Glutamatergic neuron (in vitro differentiated cells): Measurements from ENCODE around the gene SPTB. TPM values are rescaled to one million over a fixed set of nuclear protein-coding genes. Genes with fewer than 3 reads are reported as not detected.

Experiments
- DNase-seq: peaks from one replicate; pipeline ENCODE4 v3.0.0; 2022
- H3K27ac Mint-ChIP-seq: one replicate; pipeline ENCODE4 v1.8.0; 2020; ENCODE audit warnings: mild to moderate bottlenecking, mixed read lengths, inconsistent platforms; ENCODE audit not compliant: unreplicated experiment
- H3K27me3 Mint-ChIP-seq: one replicate; pipeline ENCODE4 v1.8.0; 2020; ENCODE audit warnings: mild to moderate bottlenecking, moderate library complexity, mixed read lengths, inconsistent platforms; ENCODE audit not compliant: unreplicated experiment
- H3K36me3 Mint-ChIP-seq: one replicate; pipeline ENCODE4 v1.8.0; 2020; ENCODE audit warnings: mild to moderate bottlenecking, mixed read lengths, inconsistent platforms; ENCODE audit not compliant: unreplicated experiment
- H3K4me1 Mint-ChIP-seq: one replicate; pipeline ENCODE4 v1.8.0; 2020; ENCODE audit warnings: mild to moderate bottlenecking, low read depth, mixed read lengths, inconsistent platforms; ENCODE audit not compliant: unreplicated experiment
- H3K4me3 Mint-ChIP-seq: one replicate; pipeline ENCODE4 v1.8.0; 2020; ENCODE audit warnings: mild to moderate bottlenecking, mixed read lengths, inconsistent platforms; ENCODE audit not compliant: unreplicated experiment
- H3K9me3 Mint-ChIP-seq: one replicate; pipeline ENCODE4 v1.8.0; 2020; ENCODE audit warnings: mild to moderate bottlenecking, moderate library complexity, mixed read lengths, inconsistent platforms; ENCODE audit not compliant: unreplicated experiment
- CTCF ChIP-seq: fragments of 200-600 bp; sonication (generic); IDR thresholded peaks from one replicate; pipeline ENCODE4 v1.5.0; 2021; ENCODE audit not compliant: partially characterized antibody, unreplicated experiment
- total RNA-seq: library from RNA; stranded (reverse); fragmentation: NEBNext Ultra II Directional; extraction: Animal tissue kit (Norgen Biotek cat#: 25700); gene quantifications from one replicate; pipeline ENCODE4 v1.2.1, GENCODE V29; 2021; ENCODE audit not compliant: unreplicated experiment

SPTB gene
- total RNA-seq, 1 donor from 2014 or later: 1.9 TPM

GRCh38 chr14:64848239-64848638 lies 31.5 kb downstream of the SPTB start:
- peaks cover 2% of the 10 kb centered on the region for H3K27me3 Mint-ChIP-seq
- H3K4me3 Mint-ChIP-seq: no peak overlapping the region

DNA sequence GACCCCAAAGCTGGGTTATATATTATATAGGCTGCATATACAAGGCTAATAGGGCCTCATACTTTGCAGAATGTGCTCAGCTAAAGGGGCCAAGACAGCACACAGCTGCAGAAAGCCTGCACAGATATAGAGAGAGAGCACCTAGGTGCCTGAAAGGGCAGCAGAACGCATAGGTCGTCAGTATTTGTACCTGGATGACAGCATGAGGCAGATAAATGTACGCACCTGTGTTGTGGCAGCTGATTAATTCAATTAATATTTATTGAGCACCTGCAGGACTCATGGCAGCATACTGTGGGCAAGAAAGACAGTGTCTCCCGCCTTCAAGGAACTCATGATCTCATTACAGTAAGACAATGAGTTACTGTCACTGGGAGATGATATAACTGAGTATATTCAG lies 33.4 kb downstream of the SPTB start:
- Mint-ChIP-seq H3K9me3 (peaks cover 4% of the 10 kb centered on the region), H3K36me3 (no peaks in the 10 kb centered on the region), H3K27me3 (peaks cover 2% of the 10 kb centered on the region), H3K27ac (no peak overlapping the region), H3K4me1 (no peaks in the 10 kb centered on the region), H3K4me3 (no peak overlapping the region)
- TF ChIP-seq CTCF: no peak
- DNase-seq: no peak

More at GRCh38 chr14:64848239-64848638, 31.5 kb downstream of the SPTB start:
- no peak for DNase-seq
- no peak for TF ChIP-seq CTCF
- Mint-ChIP-seq H3K27ac (no peak overlapping the region), H3K4me1 (no peaks in the 10 kb centered on the region), H3K9me3 (peaks cover 4% of the 10 kb centered on the region), H3K36me3 (no peaks in the 10 kb centered on the region)

DNA sequence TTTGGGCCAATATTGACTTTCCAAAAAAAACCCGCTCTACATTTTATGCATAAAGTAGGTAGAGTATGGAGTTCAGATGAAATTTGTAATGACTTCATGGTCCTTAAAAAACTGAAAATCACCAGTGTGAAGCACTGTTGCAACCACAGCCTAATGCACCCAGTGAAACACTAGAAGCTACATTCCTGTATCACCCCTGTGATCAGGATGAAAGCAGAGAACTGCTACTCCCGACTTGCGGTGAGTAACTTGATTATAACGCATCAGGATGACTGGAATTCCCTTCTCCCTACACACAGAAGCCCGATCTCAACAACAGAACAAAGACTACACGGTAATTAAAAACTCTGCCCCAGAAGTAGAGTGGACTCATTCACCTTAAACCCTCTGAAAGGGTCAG lies 33.8 kb downstream of the SPTB start:
- H3K4me3 Mint-ChIP-seq: no peak overlapping the region
- no peaks in the 10 kb centered on the region for H3K36me3 Mint-ChIP-seq
- H3K27ac Mint-ChIP-seq: no peak overlapping the region

GRCh38 chr14:64844969-64845536 lies 34.7 kb downstream of the SPTB start:
- H3K27ac Mint-ChIP-seq: no peak overlapping the region
- no peak overlapping the region for H3K4me3 Mint-ChIP-seq
- no peak for DNase-seq
- no peaks in the 10 kb centered on the region for H3K36me3 Mint-ChIP-seq
- H3K27me3 Mint-ChIP-seq: no peaks in the 10 kb centered on the region
- H3K4me1 Mint-ChIP-seq: no peaks in the 10 kb centered on the region
- no peak for TF ChIP-seq CTCF
- H3K9me3 Mint-ChIP-seq: peaks cover 4% of the 10 kb centered on the region

More for the DNA sequence above, 33.8 kb downstream of the SPTB start:
- Mint-ChIP-seq H3K9me3 (peaks cover 4% of the 10 kb centered on the region), H3K4me1 (no peaks in the 10 kb centered on the region), H3K27me3 (peaks cover 2% of the 10 kb centered on the region)
- DNase-seq: no peak
- no peak for TF ChIP-seq CTCF

DNA sequence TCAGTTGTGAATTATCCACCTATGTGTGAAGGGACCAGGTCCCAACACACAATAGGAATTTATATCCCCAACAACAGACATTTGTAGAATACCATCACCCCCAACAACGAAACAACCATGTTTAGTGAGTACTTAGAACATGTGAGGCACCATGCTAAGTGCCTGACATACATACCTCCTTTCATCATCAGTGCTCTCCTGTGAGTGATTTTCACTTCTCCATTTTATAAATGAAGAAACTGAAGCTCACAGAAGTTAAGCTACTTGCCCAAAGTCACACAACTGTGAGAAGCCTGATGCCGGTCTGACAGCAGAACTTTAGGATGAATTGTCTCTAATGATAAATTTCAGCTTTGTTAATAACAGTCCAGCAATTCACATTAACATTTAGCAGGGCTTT lies 35.4 kb downstream of the SPTB start:
- H3K9me3 Mint-ChIP-seq: peaks cover 4% of the 10 kb centered on the region

More for the DNA sequence above, 35.4 kb downstream of the SPTB start:
- no peak overlapping the region for H3K4me3 Mint-ChIP-seq
- H3K36me3 Mint-ChIP-seq: no peaks in the 10 kb centered on the region
- no peak for TF ChIP-seq CTCF
- H3K27me3 Mint-ChIP-seq: peaks cover under 1% of the 10 kb centered on the region
- DNase-seq: no peak
- no peak overlapping the region for H3K27ac Mint-ChIP-seq
- no peaks in the 10 kb centered on the region for H3K4me1 Mint-ChIP-seq
